HCT116 (cell line): ENCODE measurements around the gene TMEM134. TPM values are rescaled to one million over a fixed set of nuclear protein-coding genes. Genes with fewer than 3 reads are reported as not detected.

Source experiments
- ATAC-seq: fragments of 200-7000 bp; cut with Tn5 transposase; 2 replicates; pipeline ENCODE4 v1.9.1; 2020; ENCODE audit warnings: mild to moderate bottlenecking, moderate library complexity
- BruUV-seq: library from RNA; stranded (reverse); fragments of 400-500 nt; replicated peaks from 2 replicates; lab custom pipeline; 2021; lab: Mats Ljungman, UMichigan
- CTCF ChIA-PET: fragments of 300-600 bp; sonication (Branson Sonifier 250); formaldehyde crosslinking; loops from one replicate; lab custom pipeline; 2021; ENCODE audit warnings: antibody characterized with exemption; lab: Charles Lee
- POLR2A ChIA-PET: fragments of 300-600, 350-600 bp; sonication (Branson Sonifier 250); formaldehyde crosslinking; loops from one replicate; lab custom pipeline; 2021; ENCODE audit warnings: antibody characterized with exemption; lab: Charles Lee
- RAD21 ChIA-PET, 2 experiments: fragments of 300-600 bp; sonication (Branson Sonifier 250); formaldehyde crosslinking; loops; one replicate each; lab custom pipeline; 2023; ENCODE audit warnings: low total read pairs in 2 of 2; ENCODE audit not compliant: uncharacterized antibody in 2 of 2, unreplicated experiment in 2 of 2, low non-redundant PET in 1 of 2; lab: Charles Lee
- DNase-seq: peaks from one replicate; pipeline ENCODE4 v3.0.0-alpha.2; 2010; ENCODE audit warnings: low read depth, low spot score
- H2AFZ ChIP-seq: fragments of 200-600 bp; shearing (Covaris generic), sonication (generic); 2 replicates; pipeline ENCODE4 v1.6.1; 2017; ENCODE audit warnings: low read depth, mixed run types, mixed read lengths, antibody characterized with exemption, low read length; ENCODE audit not compliant: poor library complexity, severe bottlenecking
- H3K27ac ChIP-seq: 2 replicates; pipeline ENCODE4 v1.5.1; 2012; ENCODE audit warnings: low read depth, low read length
- H3K27me3 ChIP-seq: fragments of 200-600 bp; sonication (generic); 2 replicates; pipeline ENCODE4 v1.6.1; 2016; ENCODE audit warnings: mixed run types, low read length, mixed read lengths; ENCODE audit not compliant: insufficient read depth
- H3K36me3 ChIP-seq, 2 experiments: fragments of 200-500 bp in 1 of 2; fragments of 200-600 bp in 1 of 2; sonication (Bioruptor generic) in 1 of 2; sonication (generic) in 1 of 2; 2 replicates each; pipeline versions ENCODE4 v1.5.1 to v1.6.1; 2014 to 2016; ENCODE audit warnings: low read length in 2 of 2, inconsistent platforms in 1 of 2, mixed read lengths in 1 of 2, mixed run types in 1 of 2; ENCODE audit not compliant: insufficient read depth in 2 of 2, control insufficient read depth in 1 of 2
- H3K4me1 ChIP-seq, 2 experiments: fragments of 200-600 bp in 1 of 2; sonication (generic) in 1 of 2; 2 replicates each; pipeline versions ENCODE4 v1.5.1 to v1.6.1; 2012 to 2017; ENCODE audit warnings: low read length in 2 of 2, inconsistent platforms in 1 of 2, mild to moderate bottlenecking in 1 of 2, mixed read lengths in 1 of 2, mixed run types in 1 of 2, moderate library complexity in 1 of 2; ENCODE audit not compliant: insufficient read depth in 2 of 2, control insufficient read depth in 1 of 2
- H3K4me2 ChIP-seq: fragments of 200-600 bp; sonication (generic); 2 replicates; pipeline ENCODE4 v1.6.1; 2017; ENCODE audit warnings: mixed run types, low read length, mixed read lengths
- H3K4me3 ChIP-seq, 2 experiments: fragments of 200-600 bp in 1 of 2; sonication (generic) in 1 of 2; replicated peaks in 1 of 2; 2 replicates each; pipeline ENCODE4 v1.5.1; 2011 to 2016; ENCODE audit warnings: low read length in 2 of 2, control low read depth in 1 of 2, low read depth in 1 of 2, mild to moderate bottlenecking in 1 of 2, mixed read lengths in 1 of 2, mixed run types in 1 of 2
- H3K79me2 ChIP-seq: fragments of 200-600 bp; sonication (generic); 2 replicates; pipeline ENCODE4 v1.6.1; 2017; ENCODE audit warnings: mild to moderate bottlenecking, mixed run types, low read length, moderate library complexity, mixed read lengths; ENCODE audit not compliant: insufficient read depth
- H3K9ac ChIP-seq: fragments of 200-600 bp; sonication (generic); 2 replicates; pipeline ENCODE4 v1.6.1; 2016; ENCODE audit warnings: low read length, mixed read lengths
- H3K9me2 ChIP-seq: fragments of 200-600 bp; sonication (generic), shearing (Covaris generic); 2 replicates; pipeline ENCODE4 v1.6.1; 2017; ENCODE audit warnings: mixed run types, mild to moderate bottlenecking, moderate library complexity; ENCODE audit not compliant: insufficient read depth
- H3K9me3 ChIP-seq, 2 experiments: fragments of 200-500 bp in 1 of 2; fragments of 200-600 bp in 1 of 2; sonication (Bioruptor generic) in 1 of 2; sonication (generic) in 1 of 2; 2 replicates each; pipeline ENCODE4 v1.6.1; 2014 to 2017; ENCODE audit warnings: low read length in 2 of 2, mixed read lengths in 2 of 2, inconsistent platforms in 1 of 2, low read depth in 1 of 2, mild to moderate bottlenecking in 1 of 2, mixed run types in 1 of 2, moderate library complexity in 1 of 2; ENCODE audit not compliant: control insufficient read depth in 1 of 2, insufficient read depth in 1 of 2
- H4K20me1 ChIP-seq: fragments of 200-600 bp; sonication (generic), shearing (Covaris generic); 2 replicates; pipeline ENCODE4 v1.6.1; 2017; ENCODE audit warnings: mixed run types, mild to moderate bottlenecking, moderate library complexity; ENCODE audit not compliant: insufficient read depth
- CBX3 ChIP-seq: IDR thresholded peaks from 2 replicates; pipeline ENCODE4 v1.6.1; 2012; ENCODE audit warnings: low read depth
- CEBPB ChIP-seq: IDR thresholded peaks from 2 replicates; pipeline ENCODE4 v1.6.1; 2012; ENCODE audit warnings: low read depth
- CTCF ChIP-seq, 3 experiments: fragments of 200-600 bp in 1 of 3; sonication (generic) in 1 of 3; IDR thresholded peaks in 2 of 3; conservative IDR thresholded peaks in 1 of 3; 2 replicates each; pipeline ENCODE4 v1.5.1; 2012 to 2017; ENCODE audit warnings: low read depth in 2 of 3, low read length in 2 of 3, antibody characterized with exemption in 1 of 3, borderline replicate concordance in 1 of 3, control low read depth in 1 of 3, mild to moderate bottlenecking in 1 of 3, mixed read lengths in 1 of 3, mixed run types in 1 of 3, moderate library complexity in 1 of 3; ENCODE audit not compliant: insufficient read depth in 1 of 3
- EGR1 ChIP-seq: IDR thresholded peaks from 2 replicates; pipeline ENCODE4 v1.6.1; 2012; ENCODE audit warnings: low read depth
- EZH2 ChIP-seq: fragments of 200-600 bp; sonication (generic); IDR thresholded peaks from 2 replicates; pipeline ENCODE4 v1.6.1; 2017; ENCODE audit warnings: antibody characterized with exemption, mixed run types
- EZH2phosphoT487 ChIP-seq: fragments of 200-600 bp; IDR thresholded peaks from 2 replicates; pipeline ENCODE4 v1.6.1; 2018; ENCODE audit warnings: antibody characterized with exemption, borderline replicate concordance
- FOSL1 ChIP-seq: IDR thresholded peaks from 2 replicates; pipeline ENCODE4 v1.6.1; 2012; ENCODE audit warnings: low read depth
- REST ChIP-seq: IDR thresholded peaks from 2 replicates; pipeline ENCODE4 v1.6.1; 2012; ENCODE audit warnings: low read depth
- SIN3A ChIP-seq: IDR thresholded peaks from 2 replicates; pipeline ENCODE4 v1.6.1; 2012; ENCODE audit warnings: low read depth
- SP1 ChIP-seq: IDR thresholded peaks from 2 replicates; pipeline ENCODE4 v1.6.1; 2012; ENCODE audit warnings: low read depth
- TCF7L2 ChIP-seq: IDR thresholded peaks from 2 replicates; pipeline ENCODE4 v1.7.0; 2011; ENCODE audit warnings: borderline replicate concordance, inconsistent platforms; ENCODE audit not compliant: insufficient read depth, insufficient read length; ENCODE audit errors: extremely low read depth
- ZBTB33 ChIP-seq: IDR thresholded peaks from 2 replicates; pipeline ENCODE4 v1.6.1; 2011; ENCODE audit warnings: mild to moderate bottlenecking, low read length, moderate library complexity; ENCODE audit not compliant: insufficient replicate concordance; ENCODE audit errors: extremely low read depth
- ZNF274 ChIP-seq: fragments of 200-500 bp; sonication (Bioruptor generic); IDR thresholded peaks from 2 replicates; pipeline ENCODE4 v1.6.1; 2014; ENCODE audit warnings: mild to moderate bottlenecking, low read depth, low read length, inconsistent platforms
- intact Hi-C: fragments of 100-400 bp; cut with micrococcal nuclease; formaldehyde crosslinking; loops from 2 replicates; pipeline ENCODE4 v1.10.0; 2022
- total RNA-seq: library from RNA; stranded (reverse); gene quantifications from one replicate; pipeline ENCODE4 v1.2.1, GENCODE V29; 2021; ENCODE audit not compliant: unreplicated experiment

TMEM134 gene
- total RNA-seq, 1 experiment from 2014 or later: 44.2 TPM

GRCh38 chr11:67483831-67484665 is 15.0 kb upstream of the TMEM134 start:
- H3K27ac ChIP-seq: no peak overlapping the region; the same call in 1 of the 2 replicates
- H3K27me3 ChIP-seq: no peaks in the 10 kb centered on the region
- H2AFZ ChIP-seq: no peak overlapping the region
- peak overlapping the region; percentile 83 for H3K4me2 ChIP-seq
- DNase-seq (no peak), ATAC-seq (no peak)
- RAD21 ChIA-PET: no interaction called here
- H3K9me2 ChIP-seq: no peaks in the 10 kb centered on the region
- no TSS peak for BruUV-seq
- CTCF ChIA-PET: no interaction called here
- no peaks in the 10 kb centered on the region for H3K9me3 ChIP-seq
- POLR2A ChIA-PET: no interaction called here
- no peaks in the 10 kb centered on the region for H3K36me3 ChIP-seq
- no peaks in the 10 kb centered on the region for H4K20me1 ChIP-seq
- peaks cover 7 to 28% of the 10 kb centered on the region in 2 experiments; a peak in 3 of 4 replicates for H3K4me1 ChIP-seq
- H3K4me3 ChIP-seq: peak overlapping the region; percentile 51 to 61; a peak in 3 of 4 replicates
- H3K9ac ChIP-seq: no peak overlapping the region
- intact Hi-C loops: no loop called here
- peaks cover 7% of the 10 kb centered on the region; the same call in 1 of the 2 replicates for H3K79me2 ChIP-seq
- no peak for TF ChIP-seq EZH2phosphoT487
- no peak for TF ChIP-seq CTCF (IDR thresholded peaks at IDR 0.05 in 2 of 3, conservative IDR thresholded peaks at IDR 0.05 in 1 of 3; ENCODE audit: borderline replicate concordance in 1 of 3, insufficient read depth in 1 of 3, low read depth in 2 of 3, low read length in 2 of 3)
- no peak for TF ChIP-seq SP1
- TF ChIP-seq CEBPB: no peak
- TF ChIP-seq EZH2: no peak
- no peak for TF ChIP-seq FOSL1
- TF ChIP-seq CBX3: no peak
- no peak for TF ChIP-seq EGR1
- TF ChIP-seq ZBTB33: no peak
- TF ChIP-seq SIN3A: no peak
- no peak for TF ChIP-seq REST
- TF ChIP-seq TCF7L2: no peak
- no peak for TF ChIP-seq ZNF274
